Astrocyte of the spinal cord (primary cell): ENCODE results near the gene CCDC195.

Experiments
- DNase-seq: peaks from one replicate; pipeline ENCODE4 v3.0.0; 2011; ENCODE audit warnings: low read depth, low spot score
- H3K4me3 ChIP-seq: 2 replicates; pipeline ENCODE4 v1.5.1; 2011; ENCODE audit warnings: low read depth, mild to moderate bottlenecking, low read length, moderate library complexity
- in situ Hi-C: cut with HindIII; loops from 2 replicates; pipeline ENCODE4 v1.10.0; 2017; ENCODE audit warnings: low sequenced_read_pairs
- TF ChIP-seq, protein P1 (sequence below): IDR thresholded peaks from 2 replicates; pipeline ENCODE4 v1.5.1; 2012; ENCODE audit warnings: low read depth, mild to moderate bottlenecking, low read length, inconsistent platforms

CCDC195 gene, protein sequence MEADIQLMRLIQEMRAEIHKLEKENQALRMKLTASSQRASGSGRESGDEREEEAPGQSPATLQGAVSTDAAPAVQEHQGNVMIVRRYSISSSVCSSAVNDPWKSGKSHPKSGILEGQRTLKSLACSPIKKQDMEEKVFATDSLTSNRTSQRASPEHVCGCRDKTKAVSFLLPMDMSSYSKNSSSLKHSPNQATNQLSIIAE

DNA sequence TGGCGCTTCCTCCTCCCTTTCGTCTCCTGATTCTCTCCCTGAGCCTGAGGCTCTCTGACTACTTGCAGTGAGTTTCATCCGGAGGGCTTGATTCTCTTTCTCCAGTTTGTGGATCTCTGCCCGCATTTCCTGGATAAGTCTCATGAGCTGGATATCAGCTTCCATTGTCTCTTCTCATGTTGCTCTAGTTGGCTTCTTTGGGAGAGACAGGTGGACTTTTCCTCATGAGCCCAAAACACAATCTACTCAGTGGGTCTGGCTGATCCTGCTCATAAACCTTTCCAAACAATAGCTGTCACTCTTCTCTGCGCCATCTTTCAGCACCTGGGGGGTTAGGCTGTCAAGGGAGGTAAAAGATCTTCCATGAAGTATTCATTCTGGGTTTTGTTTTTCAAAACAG, at the start of gene CCDC195:
Gene CCDC195 (minus strand): TSS at position 165 of the 400 bp plus-strand sequence. CDS start 0 bp downstream, at position 165.
- DNase-seq, result no peak
- TF ChIP-seq, protein P1, sequence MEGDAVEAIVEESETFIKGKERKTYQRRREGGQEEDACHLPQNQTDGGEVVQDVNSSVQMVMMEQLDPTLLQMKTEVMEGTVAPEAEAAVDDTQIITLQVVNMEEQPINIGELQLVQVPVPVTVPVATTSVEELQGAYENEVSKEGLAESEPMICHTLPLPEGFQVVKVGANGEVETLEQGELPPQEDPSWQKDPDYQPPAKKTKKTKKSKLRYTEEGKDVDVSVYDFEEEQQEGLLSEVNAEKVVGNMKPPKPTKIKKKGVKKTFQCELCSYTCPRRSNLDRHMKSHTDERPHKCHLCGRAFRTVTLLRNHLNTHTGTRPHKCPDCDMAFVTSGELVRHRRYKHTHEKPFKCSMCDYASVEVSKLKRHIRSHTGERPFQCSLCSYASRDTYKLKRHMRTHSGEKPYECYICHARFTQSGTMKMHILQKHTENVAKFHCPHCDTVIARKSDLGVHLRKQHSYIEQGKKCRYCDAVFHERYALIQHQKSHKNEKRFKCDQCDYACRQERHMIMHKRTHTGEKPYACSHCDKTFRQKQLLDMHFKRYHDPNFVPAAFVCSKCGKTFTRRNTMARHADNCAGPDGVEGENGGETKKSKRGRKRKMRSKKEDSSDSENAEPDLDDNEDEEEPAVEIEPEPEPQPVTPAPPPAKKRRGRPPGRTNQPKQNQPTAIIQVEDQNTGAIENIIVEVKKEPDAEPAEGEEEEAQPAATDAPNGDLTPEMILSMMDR, result no peak
- no peak within 1 kb of the TSS for H3K4me3 ChIP-seq
- in situ Hi-C loops, result no loop called here

DNA sequence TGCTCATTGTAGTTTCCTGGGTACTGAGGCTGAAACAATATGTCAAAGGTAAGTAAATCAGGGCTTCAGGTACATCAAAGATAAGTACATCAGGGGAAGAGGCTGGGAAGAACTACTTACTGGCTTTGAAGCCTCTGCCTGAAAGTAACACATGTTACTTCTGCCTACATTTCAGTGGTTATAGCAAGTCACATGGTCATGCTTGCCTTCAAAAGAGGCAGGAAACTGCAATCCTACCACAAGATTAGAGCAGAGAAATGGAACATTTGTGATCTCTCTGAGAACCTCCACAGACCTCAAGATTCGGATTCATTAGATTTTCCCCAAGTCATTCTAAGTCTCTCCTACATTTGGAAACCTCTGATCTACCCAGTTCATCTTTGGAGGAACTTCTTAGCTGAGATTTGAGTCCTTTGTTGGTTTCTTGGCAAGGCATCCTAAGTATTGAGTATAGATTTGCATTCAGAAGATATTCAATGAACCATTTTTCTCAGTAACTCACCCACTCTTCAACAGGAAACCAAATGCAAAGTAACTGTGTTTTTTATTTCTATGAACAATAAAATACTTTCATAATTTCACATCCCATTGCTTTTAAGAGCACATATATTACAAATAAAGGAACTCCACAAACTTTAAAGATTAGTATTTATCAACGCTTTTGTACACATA, 48.5 kb upstream of the CCDC195 start:
- no peak for DNase-seq
- in situ Hi-C loops, result no loop called here
- no peak overlapping the region for H3K4me3 ChIP-seq
- TF ChIP-seq, protein P1, result no peak

DNA sequence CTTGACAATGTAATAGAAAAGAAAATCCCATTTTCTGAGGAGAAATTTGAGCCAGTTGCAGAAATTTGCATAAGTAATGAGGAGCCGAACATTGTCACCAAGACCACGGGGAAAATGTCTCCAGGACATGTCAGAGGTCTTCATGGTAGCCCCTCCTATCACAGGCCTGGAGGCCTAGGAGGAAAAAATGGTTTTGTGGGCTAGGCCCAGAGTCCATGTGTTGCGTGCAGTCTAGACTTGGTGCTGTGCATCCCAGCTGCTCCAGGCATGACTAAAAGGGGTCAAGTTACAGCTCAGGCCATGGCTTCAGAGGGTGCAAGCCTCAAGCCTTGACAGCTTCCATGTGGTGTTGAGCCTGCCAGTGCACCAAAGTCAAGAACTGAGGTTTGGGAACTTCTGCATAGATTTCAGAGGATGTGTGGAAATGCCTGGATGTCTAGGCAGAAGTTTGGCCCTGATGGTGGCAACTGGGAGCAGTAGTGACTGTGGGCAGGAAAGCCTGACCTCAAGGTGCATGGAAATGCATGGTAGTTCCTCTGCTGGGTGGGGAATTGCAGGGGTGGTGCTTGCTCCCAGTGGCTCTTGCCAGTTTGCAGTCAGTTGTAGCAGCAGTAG, 41.9 kb upstream of the CCDC195 start:
- TF ChIP-seq, protein P1, result no peak
- no peak for DNase-seq
- no peak overlapping the region for H3K4me3 ChIP-seq
- in situ Hi-C loops, result no loop called here

DNA sequence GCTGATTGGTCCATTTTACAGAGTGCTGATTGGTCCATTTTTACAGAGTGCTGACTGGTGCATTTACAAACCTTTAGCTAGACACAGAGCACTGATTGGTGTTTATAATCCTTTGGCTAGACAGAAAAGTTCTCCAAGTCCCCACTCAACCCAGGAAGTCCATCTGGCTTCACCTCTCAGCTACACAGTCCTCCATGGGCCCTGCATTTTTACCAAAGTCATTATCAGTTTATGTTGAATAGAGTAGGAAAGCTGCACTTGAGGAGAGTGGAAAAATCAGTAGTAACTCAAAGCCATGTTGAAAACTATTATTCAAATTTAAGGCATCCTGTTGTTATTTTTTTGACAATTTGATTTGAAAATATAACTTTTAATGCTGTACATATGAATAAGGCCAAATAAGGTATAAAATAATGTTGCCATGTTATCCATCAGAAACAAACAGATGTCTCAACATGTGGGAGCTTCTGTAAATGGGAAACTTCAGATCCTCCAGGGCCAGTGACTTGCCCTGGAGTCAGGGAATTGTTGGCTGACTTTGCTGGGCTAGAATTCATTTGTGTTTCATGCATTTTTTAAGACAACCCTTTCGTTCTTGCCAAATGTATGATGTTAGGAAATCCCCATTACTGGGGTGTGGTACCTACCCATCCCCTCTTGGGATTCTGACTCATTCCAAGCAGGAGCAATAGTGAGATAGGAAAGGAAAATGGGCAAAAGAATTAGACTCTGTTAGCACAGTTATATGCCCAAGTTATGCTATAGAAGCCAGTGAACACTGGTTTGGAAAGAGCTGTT, 37.8 kb upstream of the CCDC195 start:
- no peak overlapping the region for H3K4me3 ChIP-seq
- peak; percentile 7 for DNase-seq
- TF ChIP-seq, protein P1, result no peak
- in situ Hi-C loops, result no loop called here

DNA sequence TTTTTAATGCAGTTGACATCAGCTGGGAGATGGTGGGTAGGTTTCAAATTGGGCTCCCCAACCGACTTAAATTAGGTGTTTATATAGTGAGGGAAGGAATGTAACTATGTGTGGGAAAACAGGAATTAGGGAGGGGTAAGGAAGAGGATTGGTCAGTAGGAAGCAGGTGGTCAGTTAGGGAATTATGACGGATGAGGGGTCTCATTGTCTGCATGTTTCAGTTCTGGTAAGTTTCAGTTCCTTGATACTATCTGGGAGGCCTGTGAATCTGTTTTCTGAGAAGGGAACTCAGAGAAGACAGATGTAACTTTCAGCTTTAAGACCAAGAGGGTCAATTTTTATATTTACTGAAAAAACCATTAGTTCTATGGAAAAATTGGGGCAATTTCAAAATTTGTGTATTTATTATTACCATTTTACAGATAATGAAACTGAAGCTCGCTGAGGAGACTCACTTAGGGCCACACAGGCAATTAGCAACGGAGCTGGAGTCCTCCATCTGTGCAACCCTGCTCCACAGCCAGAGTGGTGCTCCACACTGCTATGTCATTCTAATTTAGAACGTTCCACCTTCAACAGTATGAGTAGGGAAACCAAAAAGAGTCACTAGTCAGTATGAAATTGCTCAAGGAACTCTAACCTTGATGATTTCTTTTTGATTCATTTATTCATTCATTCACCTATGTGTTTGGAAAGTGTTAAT, 36.0 kb upstream of the CCDC195 start:
- TF ChIP-seq, protein P1, result no peak

DNA sequence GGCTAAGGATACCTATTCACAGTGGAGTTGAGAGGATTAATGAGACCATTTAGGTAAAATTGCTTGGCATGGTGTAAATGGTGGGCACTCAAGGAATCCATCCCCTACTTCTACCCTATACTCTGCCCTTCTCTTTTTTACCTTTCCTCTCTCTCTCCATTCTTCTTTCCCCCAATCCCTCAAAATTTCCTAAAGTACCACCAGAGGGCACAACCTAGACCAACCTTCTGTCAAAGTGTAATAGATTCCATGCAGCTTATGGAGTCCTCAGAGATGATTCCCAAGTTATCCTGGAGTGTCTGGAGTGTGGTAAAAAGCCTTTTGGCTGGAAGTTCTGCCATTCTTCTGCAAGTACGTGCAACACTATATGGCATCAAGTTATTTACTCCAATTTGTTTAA, 33.0 kb upstream of the CCDC195 start:
- DNase-seq, result no peak
- in situ Hi-C loops, result no loop called here
- TF ChIP-seq, protein P1, result no peak
- no peak overlapping the region for H3K4me3 ChIP-seq

More for the DNA sequence above, 36.0 kb upstream of the CCDC195 start:
- DNase-seq, result no peak
- H3K4me3 ChIP-seq, result no peak overlapping the region
- in situ Hi-C loops, result no loop called here
